HCT116 (cell line): Measurements from ENCODE around the gene NTRK3. TPM values are rescaled to one million over a fixed set of nuclear protein-coding genes. Genes with fewer than 3 reads are reported as not detected.

Experiments
- ATAC-seq: fragments of 200-7000 bp; cut with Tn5 transposase; 2 replicates; pipeline ENCODE4 v1.9.1; 2020; ENCODE audit warnings: mild to moderate bottlenecking, moderate library complexity
- BruUV-seq: library from RNA; stranded (reverse); fragments of 400-500 nt; replicated peaks from 2 replicates; lab custom pipeline; 2021; lab: Mats Ljungman, UMichigan
- CTCF ChIA-PET: fragments of 300-600 bp; sonication (Branson Sonifier 250); formaldehyde crosslinking; loops from one replicate; lab custom pipeline; 2021; ENCODE audit warnings: antibody characterized with exemption; lab: Charles Lee
- POLR2A ChIA-PET: fragments of 300-600, 350-600 bp; sonication (Branson Sonifier 250); formaldehyde crosslinking; loops from one replicate; lab custom pipeline; 2021; ENCODE audit warnings: antibody characterized with exemption; lab: Charles Lee
- RAD21 ChIA-PET, 2 experiments: fragments of 300-600 bp; sonication (Branson Sonifier 250); formaldehyde crosslinking; loops; one replicate each; lab custom pipeline; 2023; ENCODE audit warnings: low total read pairs in 2 of 2; ENCODE audit not compliant: uncharacterized antibody in 2 of 2, unreplicated experiment in 2 of 2, low non-redundant PET in 1 of 2; lab: Charles Lee
- DNase-seq: peaks from one replicate; pipeline ENCODE4 v3.0.0-alpha.2; 2010; ENCODE audit warnings: low read depth, low spot score
- H2AFZ ChIP-seq: fragments of 200-600 bp; shearing (Covaris generic), sonication (generic); 2 replicates; pipeline ENCODE4 v1.6.1; 2017; ENCODE audit warnings: low read depth, mixed run types, mixed read lengths, antibody characterized with exemption, low read length; ENCODE audit not compliant: poor library complexity, severe bottlenecking
- H3K27ac ChIP-seq: 2 replicates; pipeline ENCODE4 v1.5.1; 2012; ENCODE audit warnings: low read depth, low read length
- H3K27me3 ChIP-seq: fragments of 200-600 bp; sonication (generic); 2 replicates; pipeline ENCODE4 v1.6.1; 2016; ENCODE audit warnings: mixed run types, low read length, mixed read lengths; ENCODE audit not compliant: insufficient read depth
- H3K36me3 ChIP-seq, 2 experiments: fragments of 200-500 bp in 1 of 2; fragments of 200-600 bp in 1 of 2; sonication (Bioruptor generic) in 1 of 2; sonication (generic) in 1 of 2; 2 replicates each; pipeline versions ENCODE4 v1.5.1 to v1.6.1; 2014 to 2016; ENCODE audit warnings: low read length in 2 of 2, inconsistent platforms in 1 of 2, mixed read lengths in 1 of 2, mixed run types in 1 of 2; ENCODE audit not compliant: insufficient read depth in 2 of 2, control insufficient read depth in 1 of 2
- H3K4me1 ChIP-seq, 2 experiments: fragments of 200-600 bp in 1 of 2; sonication (generic) in 1 of 2; 2 replicates each; pipeline versions ENCODE4 v1.5.1 to v1.6.1; 2012 to 2017; ENCODE audit warnings: low read length in 2 of 2, inconsistent platforms in 1 of 2, mild to moderate bottlenecking in 1 of 2, mixed read lengths in 1 of 2, mixed run types in 1 of 2, moderate library complexity in 1 of 2; ENCODE audit not compliant: insufficient read depth in 2 of 2, control insufficient read depth in 1 of 2
- H3K4me2 ChIP-seq: fragments of 200-600 bp; sonication (generic); 2 replicates; pipeline ENCODE4 v1.6.1; 2017; ENCODE audit warnings: mixed run types, low read length, mixed read lengths
- H3K4me3 ChIP-seq, 2 experiments: fragments of 200-600 bp in 1 of 2; sonication (generic) in 1 of 2; replicated peaks in 1 of 2; 2 replicates each; pipeline ENCODE4 v1.5.1; 2011 to 2016; ENCODE audit warnings: low read length in 2 of 2, control low read depth in 1 of 2, low read depth in 1 of 2, mild to moderate bottlenecking in 1 of 2, mixed read lengths in 1 of 2, mixed run types in 1 of 2
- H3K79me2 ChIP-seq: fragments of 200-600 bp; sonication (generic); 2 replicates; pipeline ENCODE4 v1.6.1; 2017; ENCODE audit warnings: mild to moderate bottlenecking, mixed run types, low read length, moderate library complexity, mixed read lengths; ENCODE audit not compliant: insufficient read depth
- H3K9ac ChIP-seq: fragments of 200-600 bp; sonication (generic); 2 replicates; pipeline ENCODE4 v1.6.1; 2016; ENCODE audit warnings: low read length, mixed read lengths
- H3K9me2 ChIP-seq: fragments of 200-600 bp; sonication (generic), shearing (Covaris generic); 2 replicates; pipeline ENCODE4 v1.6.1; 2017; ENCODE audit warnings: mixed run types, mild to moderate bottlenecking, moderate library complexity; ENCODE audit not compliant: insufficient read depth
- H3K9me3 ChIP-seq, 2 experiments: fragments of 200-500 bp in 1 of 2; fragments of 200-600 bp in 1 of 2; sonication (Bioruptor generic) in 1 of 2; sonication (generic) in 1 of 2; 2 replicates each; pipeline ENCODE4 v1.6.1; 2014 to 2017; ENCODE audit warnings: low read length in 2 of 2, mixed read lengths in 2 of 2, inconsistent platforms in 1 of 2, low read depth in 1 of 2, mild to moderate bottlenecking in 1 of 2, mixed run types in 1 of 2, moderate library complexity in 1 of 2; ENCODE audit not compliant: control insufficient read depth in 1 of 2, insufficient read depth in 1 of 2
- H4K20me1 ChIP-seq: fragments of 200-600 bp; sonication (generic), shearing (Covaris generic); 2 replicates; pipeline ENCODE4 v1.6.1; 2017; ENCODE audit warnings: mixed run types, mild to moderate bottlenecking, moderate library complexity; ENCODE audit not compliant: insufficient read depth
- CBX3 ChIP-seq: IDR thresholded peaks from 2 replicates; pipeline ENCODE4 v1.6.1; 2012; ENCODE audit warnings: low read depth
- CEBPB ChIP-seq: IDR thresholded peaks from 2 replicates; pipeline ENCODE4 v1.6.1; 2012; ENCODE audit warnings: low read depth
- CTCF ChIP-seq, 3 experiments: fragments of 200-600 bp in 1 of 3; sonication (generic) in 1 of 3; IDR thresholded peaks in 2 of 3; conservative IDR thresholded peaks in 1 of 3; 2 replicates each; pipeline ENCODE4 v1.5.1; 2012 to 2017; ENCODE audit warnings: low read depth in 2 of 3, low read length in 2 of 3, antibody characterized with exemption in 1 of 3, borderline replicate concordance in 1 of 3, control low read depth in 1 of 3, mild to moderate bottlenecking in 1 of 3, mixed read lengths in 1 of 3, mixed run types in 1 of 3, moderate library complexity in 1 of 3; ENCODE audit not compliant: insufficient read depth in 1 of 3
- EGR1 ChIP-seq: IDR thresholded peaks from 2 replicates; pipeline ENCODE4 v1.6.1; 2012; ENCODE audit warnings: low read depth
- ELF1 ChIP-seq: IDR thresholded peaks from 2 replicates; pipeline ENCODE4 v1.6.1; 2012; ENCODE audit warnings: low read depth, borderline replicate concordance
- EZH2 ChIP-seq: fragments of 200-600 bp; sonication (generic); IDR thresholded peaks from 2 replicates; pipeline ENCODE4 v1.6.1; 2017; ENCODE audit warnings: antibody characterized with exemption, mixed run types
- EZH2phosphoT487 ChIP-seq: fragments of 200-600 bp; IDR thresholded peaks from 2 replicates; pipeline ENCODE4 v1.6.1; 2018; ENCODE audit warnings: antibody characterized with exemption, borderline replicate concordance
- FOSL1 ChIP-seq: IDR thresholded peaks from 2 replicates; pipeline ENCODE4 v1.6.1; 2012; ENCODE audit warnings: low read depth
- JUND ChIP-seq: IDR thresholded peaks from 2 replicates; pipeline ENCODE4 v1.6.1; 2012
- RAD21 ChIP-seq: IDR thresholded peaks from 2 replicates; pipeline ENCODE4 v1.6.1; 2012; ENCODE audit warnings: low read depth, mild to moderate bottlenecking
- REST ChIP-seq: IDR thresholded peaks from 2 replicates; pipeline ENCODE4 v1.6.1; 2012; ENCODE audit warnings: low read depth
- SRF ChIP-seq: IDR thresholded peaks from 2 replicates; pipeline ENCODE4 v1.6.1; 2012; ENCODE audit warnings: low read depth
- ZBTB33 ChIP-seq: IDR thresholded peaks from 2 replicates; pipeline ENCODE4 v1.6.1; 2011; ENCODE audit warnings: mild to moderate bottlenecking, low read length, moderate library complexity; ENCODE audit not compliant: insufficient replicate concordance; ENCODE audit errors: extremely low read depth
- ZFX ChIP-seq: fragments of 450-650 bp; IDR thresholded peaks from 2 replicates; pipeline ENCODE4 v1.6.1; 2017
- ZNF274 ChIP-seq: fragments of 200-500 bp; sonication (Bioruptor generic); IDR thresholded peaks from 2 replicates; pipeline ENCODE4 v1.6.1; 2014; ENCODE audit warnings: mild to moderate bottlenecking, low read depth, low read length, inconsistent platforms
- intact Hi-C: fragments of 100-400 bp; cut with micrococcal nuclease; formaldehyde crosslinking; loops from 2 replicates; pipeline ENCODE4 v1.10.0; 2022
- total RNA-seq: library from RNA; stranded (reverse); gene quantifications from one replicate; pipeline ENCODE4 v1.2.1, GENCODE V29; 2021; ENCODE audit not compliant: unreplicated experiment

The NTRK3 gene
- total RNA-seq, 1 experiment from 2014 or later: not detected

GRCh38 chr15:88179562-88179961 is 77.0 kb downstream of the NTRK3 start:
- H4K20me1 ChIP-seq: no peaks in the 10 kb centered on the region
- no peak for ATAC-seq
- no peak overlapping the region for H3K27ac ChIP-seq
- H3K9me2 ChIP-seq: no peaks in the 10 kb centered on the region
- H3K9me3 ChIP-seq: no peaks in the 10 kb centered on the region
- CTCF ChIA-PET: no interaction called here
- no peaks in the 10 kb centered on the region for H3K4me1 ChIP-seq
- POLR2A ChIA-PET: no interaction called here
- H2AFZ ChIP-seq: no peak overlapping the region
- no peak overlapping the region for H3K4me2 ChIP-seq
- no TSS peak for BruUV-seq
- RAD21 ChIA-PET: no interaction called here
- intact Hi-C loops: no loop called here
- no peak for TF ChIP-seq EZH2
- no peak for TF ChIP-seq SRF
- TF ChIP-seq FOSL1: no peak
- H3K4me3 ChIP-seq: no peak overlapping the region
- H3K27me3 ChIP-seq: peaks cover 14% of the 10 kb centered on the region
- no peaks in the 10 kb centered on the region for H3K79me2 ChIP-seq
- H3K9ac ChIP-seq: no peak overlapping the region
- H3K36me3 ChIP-seq: no peaks in the 10 kb centered on the region
- no peak for DNase-seq

- intact Hi-C loops: no loop called here
- no peak for ATAC-seq
- ChIA-PET RAD21 (no interaction called here), CTCF (no interaction called here), POLR2A (no interaction called here)
- no peak overlapping the region for H2AFZ ChIP-seq
- no peaks in the 10 kb centered on the region for H3K9me2 ChIP-seq
- no peak for DNase-seq
- H3K4me1 ChIP-seq: no peaks in the 10 kb centered on the region
- H3K4me2 ChIP-seq: no peak overlapping the region
- H3K36me3 ChIP-seq: no peaks in the 10 kb centered on the region
- no peak overlapping the region for H3K9ac ChIP-seq
- no peak overlapping the region for H3K4me3 ChIP-seq
- H3K79me2 ChIP-seq: no peaks in the 10 kb centered on the region
- H3K27ac ChIP-seq: no peak overlapping the region
- no TSS peak for BruUV-seq
- H3K27me3 ChIP-seq: peaks cover 14% of the 10 kb centered on the region
- no peaks in the 10 kb centered on the region for H4K20me1 ChIP-seq
- H3K9me3 ChIP-seq: no peaks in the 10 kb centered on the region
- TF ChIP-seq CBX3 (no peak), RAD21 (no peak), ZFX (no peak), ZBTB33 (no peak), CTCF (IDR thresholded peaks at IDR 0.05 in 2 of 3, conservative IDR thresholded peaks at IDR 0.05 in 1 of 3; ENCODE audit: borderline replicate concordance in 1 of 3, insufficient read depth in 1 of 3, low read depth in 2 of 3, low read length in 2 of 3) (no peak), CEBPB (no peak), ELF1 (no peak), EGR1 (no peak), JUND (no peak), REST (no peak), EZH2phosphoT487 (no peak), EZH2 (no peak), ZNF274 (no peak)
Observed at GRCh38 chr15:88178631-88179030, 77.9 kb downstream of the NTRK3 start.
